Right renal cortex interstitium (tissue), 3 donors: Measurements from ENCODE around the gene VCL. TPM values are rescaled to one million over a fixed set of nuclear protein-coding genes. Genes with fewer than 3 reads are reported as not detected.
"Not testable (repeated sequence)": the region's sequence is repeated elsewhere in the genome, so short reads cannot be mapped to it uniquely, and the experiment has no call there.

Source experiments
- DNase-seq, 3 donors: peaks; one replicate each; pipeline ENCODE4 v3.0.0-alpha.2; 2013; ENCODE audit warnings: low read depth in 3 of 3, low spot score in 2 of 3
- polyA plus RNA-seq, 3 donors: library from polyadenylated mRNA; unstranded; fragments of 120-200 nt; gene quantifications; one replicate each; pipeline ENCODE4 v1.2.1, GENCODE V29; 2013; ENCODE audit not compliant: insufficient read length in 3 of 3

Gene VCL
- polyA plus RNA-seq, 3 donors: 120 to 131 (median 130) TPM

- no peak for DNase-seq
These were observed 99.9 kb downstream of the VCL start for GRCh38 chr10:74097776-74098175.

DNA sequence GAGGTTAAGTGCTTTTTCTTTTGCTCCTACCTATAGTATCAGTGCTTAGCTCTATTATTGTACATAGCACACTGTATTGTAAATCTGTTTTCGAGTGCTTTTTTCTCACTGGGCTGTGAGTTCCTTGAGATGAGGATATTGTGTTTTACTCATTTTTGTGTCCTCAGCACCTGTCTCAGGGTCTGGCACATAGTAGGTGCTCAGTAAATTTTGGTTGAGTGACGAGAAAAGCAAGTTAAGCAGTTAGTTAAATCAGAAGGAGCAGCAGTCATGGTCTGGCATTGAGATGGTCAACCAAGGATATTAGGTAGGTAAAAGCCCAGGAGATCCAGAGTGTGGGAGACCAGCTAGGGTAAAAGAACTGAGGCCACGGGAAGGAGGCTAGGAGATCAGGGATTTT lies 101.5 kb downstream of the VCL start:
- DNase-seq: no peak

- DNase-seq: no peak
These were observed 101.9 kb downstream of the VCL start for GRCh38 chr10:74099836-74100235.

DNA sequence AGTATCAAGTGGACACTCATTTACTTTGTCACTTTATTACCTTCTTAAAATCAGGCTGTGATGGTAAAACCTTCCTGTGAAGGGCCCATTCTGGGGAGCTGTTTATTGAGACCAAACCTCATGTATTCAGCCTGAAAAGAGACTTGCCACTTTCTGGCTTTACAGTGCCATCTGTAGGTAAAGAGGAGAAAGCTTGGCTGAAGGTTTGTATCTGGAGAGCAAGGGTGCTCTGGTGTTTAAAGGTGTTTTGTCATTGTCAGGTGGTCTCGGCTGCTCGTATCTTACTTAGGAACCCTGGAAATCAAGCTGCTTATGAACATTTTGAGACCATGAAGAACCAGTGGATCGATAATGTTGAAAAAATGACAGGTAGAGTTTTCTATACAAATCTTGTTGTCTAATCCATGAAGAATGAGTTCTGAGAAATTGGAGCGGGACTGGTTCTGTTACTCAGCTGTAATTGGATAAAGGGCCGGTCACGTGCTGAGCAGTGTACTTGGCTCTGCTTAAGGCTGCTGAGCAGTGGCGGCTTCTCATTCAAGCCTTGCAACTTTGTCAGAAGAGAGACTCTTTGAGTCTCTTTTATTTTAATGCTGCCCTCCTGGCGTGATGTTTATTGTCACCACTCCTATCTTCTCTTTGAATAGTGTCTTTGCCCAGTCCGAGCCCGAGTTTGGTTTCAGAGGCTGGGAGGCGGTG lies 105.8 kb downstream of the VCL start:
- no peak for DNase-seq

DNA sequence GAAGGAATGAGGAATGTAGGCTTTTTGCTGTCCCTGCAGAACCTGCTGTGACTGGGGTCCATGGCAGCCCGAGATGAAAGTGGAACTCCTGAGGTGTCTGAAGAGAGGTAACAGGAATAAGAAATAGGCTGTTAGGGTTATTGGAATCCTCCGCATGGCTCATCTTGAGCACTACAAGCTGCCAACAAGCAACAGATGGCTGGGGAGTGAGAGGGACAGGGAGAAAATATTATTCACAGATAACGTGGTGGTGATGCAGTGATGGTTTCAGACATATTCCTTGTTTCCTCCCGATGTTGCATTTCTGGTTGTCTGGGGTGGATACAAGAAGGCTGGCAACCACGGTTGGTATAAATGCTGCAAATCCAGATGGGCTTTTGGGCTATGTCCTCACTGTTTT lies 106.6 kb downstream of the VCL start:
- DNase-seq: no peak

GRCh38 chr10:74104996-74105395 lies 107.1 kb downstream of the VCL start:
- no peak for DNase-seq

DNA sequence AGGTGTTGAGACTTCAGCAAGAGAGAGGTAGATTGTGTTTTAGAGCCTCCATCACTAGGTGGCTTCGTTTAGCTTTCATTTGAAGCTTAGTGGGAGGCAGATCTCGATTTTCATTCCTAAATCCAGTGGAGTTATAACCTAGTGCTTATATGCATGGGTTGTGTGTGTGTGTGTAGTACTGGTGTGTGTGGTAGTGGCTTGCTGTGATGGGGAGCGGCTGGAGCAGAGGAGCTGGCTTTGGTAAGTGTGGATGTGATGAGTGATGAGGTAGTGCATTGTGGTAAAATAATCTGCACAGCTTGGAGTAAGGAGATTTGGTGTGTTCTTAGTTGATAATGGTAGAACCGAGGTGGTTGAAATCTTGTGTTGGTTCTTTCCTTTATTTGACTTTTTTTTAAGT lies 109.5 kb downstream of the VCL start:
- DNase-seq: no peak

- DNase-seq: no peak
These were observed 111.5 kb downstream of the VCL start for GRCh38 chr10:74109452-74109851.

- DNase-seq: no peak
These were observed 112.2 kb downstream of the VCL start for GRCh38 chr10:74110120-74110519.

- DNase-seq: no peak
These were observed 113.9 kb downstream of the VCL start for GRCh38 chr10:74111799-74112198.

- no peak for DNase-seq
These were observed 115.6 kb downstream of the VCL start for GRCh38 chr10:74113546-74113945.

DNA sequence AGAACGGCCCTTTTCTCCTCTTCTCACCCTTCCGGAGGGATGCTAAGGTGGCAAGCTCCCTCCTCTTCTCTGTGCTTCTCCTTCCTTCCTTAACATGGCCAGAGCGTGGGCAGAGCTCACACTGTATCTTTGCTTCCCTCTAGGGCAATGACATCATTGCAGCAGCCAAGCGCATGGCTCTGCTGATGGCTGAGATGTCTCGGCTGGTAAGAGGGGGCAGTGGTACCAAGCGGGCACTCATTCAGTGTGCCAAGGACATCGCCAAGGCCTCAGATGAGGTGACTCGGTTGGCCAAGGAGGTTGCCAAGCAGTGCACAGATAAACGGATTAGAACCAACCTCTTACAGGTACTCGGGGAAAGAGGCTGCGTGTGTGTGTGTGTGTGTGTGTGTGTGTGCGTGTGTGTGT lies 116.1 kb downstream of the VCL start:
- no peak for DNase-seq

DNA sequence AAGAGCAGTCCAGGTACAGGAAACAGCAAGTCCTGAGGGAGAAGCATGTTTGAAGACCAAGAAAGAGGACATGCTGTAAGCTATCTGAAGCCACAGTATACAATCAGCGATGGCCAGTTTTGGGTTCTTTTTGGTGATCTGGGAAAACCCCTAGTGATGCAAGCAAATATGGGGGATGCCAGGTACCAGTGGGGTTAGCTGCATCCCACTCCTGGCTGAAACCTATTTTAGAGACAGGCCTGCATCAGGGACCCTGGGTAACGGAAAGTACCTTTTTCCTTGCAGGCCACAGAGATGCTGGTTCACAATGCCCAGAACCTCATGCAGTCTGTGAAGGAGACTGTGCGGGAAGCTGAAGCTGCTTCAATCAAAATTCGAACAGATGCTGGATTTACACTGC lies 119.8 kb downstream of the VCL start:
- no peak for DNase-seq

- DNase-seq: no peak
These were observed 120.9 kb downstream of the VCL start for GRCh38 chr10:74118804-74119203.

- no peak for DNase-seq
These were observed 123.0 kb downstream of the VCL start for GRCh38 chr10:74120911-74121310.

GRCh38 chr10:74121368-74121767 lies 123.5 kb downstream of the VCL start:
- DNase-seq: no peak

DNA sequence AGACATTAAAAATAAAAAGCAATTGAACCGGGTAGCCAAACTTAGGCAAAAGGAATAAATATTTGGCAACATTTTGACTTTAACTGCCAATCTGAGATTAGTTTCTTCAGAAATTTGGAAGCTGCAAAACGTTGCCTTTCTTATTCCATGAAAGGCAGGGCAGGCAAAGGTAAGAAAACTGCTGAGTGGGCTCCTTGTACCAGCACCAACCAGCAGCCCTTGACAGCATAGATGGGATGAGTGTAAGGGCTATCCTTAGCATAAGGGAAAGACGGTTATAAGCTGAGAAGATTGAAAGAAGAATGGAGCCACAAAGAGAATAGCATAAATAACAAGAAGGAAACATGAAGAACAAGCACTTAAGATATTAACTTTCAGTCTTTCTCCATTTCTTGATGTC lies 124.1 kb downstream of the VCL start:
- no peak for DNase-seq

DNA sequence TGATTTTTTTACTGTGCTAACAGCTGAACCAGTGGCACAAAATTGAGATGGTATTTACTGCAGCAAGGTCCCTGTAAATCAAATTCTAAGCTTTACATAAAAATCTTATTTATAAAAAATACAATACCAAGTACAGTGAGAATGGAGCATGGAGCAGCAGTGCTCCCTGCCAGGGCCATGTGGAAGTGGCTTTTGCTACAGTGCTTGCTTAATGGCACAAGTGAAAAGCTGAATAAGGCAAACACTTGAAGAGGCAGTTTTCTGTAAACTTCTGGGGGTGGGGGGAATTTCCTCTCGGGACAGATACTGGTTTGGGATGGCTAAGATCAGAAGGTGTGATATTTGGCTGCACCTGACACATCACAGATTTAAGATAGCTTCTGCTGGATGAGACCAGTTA lies 125.2 kb downstream of the VCL start:
- no peak for DNase-seq

DNA sequence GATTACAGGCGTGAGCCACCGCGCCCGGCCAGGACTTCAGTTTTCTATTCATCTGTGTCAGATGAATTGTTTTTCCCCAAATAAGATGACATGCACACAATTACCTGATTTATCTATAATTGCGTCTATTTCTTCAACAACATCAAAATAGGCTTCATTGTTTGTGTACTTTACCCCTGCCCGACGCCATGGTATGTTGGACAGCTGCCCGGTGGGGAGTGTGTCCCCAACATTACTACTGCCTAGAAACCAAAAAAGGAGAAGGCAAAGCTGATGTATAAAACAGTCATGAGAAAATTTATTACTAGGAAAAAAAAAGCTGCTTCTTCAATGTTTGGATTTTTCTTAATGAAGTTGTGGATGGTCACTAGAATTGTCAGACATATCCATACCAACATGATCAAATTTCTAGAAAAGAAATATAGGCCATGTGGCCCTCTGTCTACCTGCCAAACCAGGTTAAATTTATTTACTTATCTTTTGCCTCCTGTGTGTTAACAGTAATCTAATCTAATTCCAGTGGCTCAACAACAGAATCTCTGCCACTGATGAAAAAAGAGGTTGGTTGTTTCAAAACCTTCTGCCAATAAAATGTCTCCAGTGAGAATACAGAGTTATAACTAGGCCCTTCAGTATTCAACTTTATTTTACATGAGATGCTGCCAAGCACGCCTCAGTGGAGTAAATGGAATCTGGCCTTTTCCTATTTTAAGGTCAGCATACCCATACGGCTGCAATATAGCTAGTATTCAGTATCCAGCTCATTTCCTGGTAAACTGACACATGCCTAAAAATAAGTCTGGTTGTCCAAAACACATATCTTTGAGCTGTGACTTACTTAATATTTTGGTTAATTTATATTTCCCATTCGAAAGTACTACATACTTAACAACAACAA lies 136.3 kb downstream of the VCL start:
- DNase-seq: no peak

GRCh38 chr10:74135452-74135851 lies 137.5 kb downstream of the VCL start:
- no peak for DNase-seq

DNA sequence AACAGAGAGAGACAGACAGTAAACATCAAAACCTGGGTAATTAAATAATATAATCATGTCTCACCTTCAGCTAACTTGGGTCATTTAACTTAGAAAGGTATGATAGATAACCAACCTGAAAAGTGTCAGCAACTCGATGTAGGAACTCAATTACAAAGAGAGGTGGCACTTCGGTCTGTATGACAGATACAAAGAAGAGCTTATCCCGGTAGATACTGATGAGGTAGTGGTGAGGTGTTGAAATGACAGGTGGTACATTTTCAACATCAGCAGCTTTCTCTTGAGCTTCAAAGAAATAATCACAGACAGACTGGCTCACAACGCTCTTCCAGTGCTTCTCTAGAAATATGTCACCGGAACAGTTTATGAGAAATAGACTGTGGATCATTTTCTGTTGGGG lies 140.1 kb downstream of the VCL start:
- no peak for DNase-seq

GRCh38 chr10:74138596-74138995 lies 140.7 kb downstream of the VCL start:
- DNase-seq: not testable (repeated sequence)
